Daoy (cell line): Measurements from ENCODE around the gene RBPJL. TPM values are rescaled to one million over a fixed set of nuclear protein-coding genes. Genes with fewer than 3 reads are reported as not detected.

Experiments used
- DNase-seq: peaks from one replicate; pipeline ENCODE4 v3.0.0-alpha.2; 2015; ENCODE audit warnings: low read depth
- total RNA-seq: library from RNA; depleted of rRNA; stranded (reverse); fragments of >200 nt; shearing (Covaris generic); gene quantifications from 2 replicates; pipeline ENCODE4 v1.2.3, GENCODE V29; 2014; rRNA removed

RBPJL gene
- not detected in 2 replicates for total RNA-seq

- peak; percentile 32 for DNase-seq
Measured at GRCh38 chr20:45306431-45306982, at the start of gene RBPJL. Gene RBPJL (plus strand): TSS chr20:45306840. CDS start chr20:45306923, 83 bp downstream.

- no peak for DNase-seq
Measured at GRCh38 chr20:45257161-45257560, 49.5 kb upstream of the RBPJL start.

- no peak for DNase-seq
Measured at GRCh38 chr20:45257711-45258110, 48.9 kb upstream of the RBPJL start.

GRCh38 chr20:45258259-45258658 lies 48.4 kb upstream of the RBPJL start:
- DNase-seq, result no peak

GRCh38 chr20:45258664-45259063 lies 48.0 kb upstream of the RBPJL start:
- no peak for DNase-seq

- no peak for DNase-seq
Measured at GRCh38 chr20:45263556-45264266, 42.9 kb upstream of the RBPJL start.

- DNase-seq, result no peak
Measured at GRCh38 chr20:45266977-45267376, 39.7 kb upstream of the RBPJL start.

GRCh38 chr20:45268531-45268930 lies 38.1 kb upstream of the RBPJL start:
- no peak for DNase-seq

- DNase-seq, result no peak
Measured at GRCh38 chr20:45269056-45269455, 37.6 kb upstream of the RBPJL start.

GRCh38 chr20:45269754-45270270 lies 36.8 kb upstream of the RBPJL start:
- DNase-seq, result no peak

- no peak for DNase-seq
Measured at GRCh38 chr20:45275338-45275737, 31.3 kb upstream of the RBPJL start.

GRCh38 chr20:45279992-45280391 lies 26.6 kb upstream of the RBPJL start:
- DNase-seq, result no peak

- DNase-seq, result no peak
Measured at GRCh38 chr20:45282700-45283550, 23.7 kb upstream of the RBPJL start.

- no peak for DNase-seq
Measured at GRCh38 chr20:45283551-45284057, 23.0 kb upstream of the RBPJL start.

GRCh38 chr20:45288376-45288775 lies 18.3 kb upstream of the RBPJL start:
- no peak for DNase-seq

GRCh38 chr20:45288860-45289259 lies 17.8 kb upstream of the RBPJL start:
- DNase-seq, result no peak

- no peak for DNase-seq
Measured at GRCh38 chr20:45289942-45290676, 16.5 kb upstream of the RBPJL start.

- peak; percentile 79 for DNase-seq
Measured at GRCh38 chr20:45290677-45291355, 15.8 kb upstream of the RBPJL start.

GRCh38 chr20:45291526-45291925 lies 15.1 kb upstream of the RBPJL start:
- DNase-seq, result no peak

GRCh38 chr20:45292343-45292742 lies 14.3 kb upstream of the RBPJL start:
- DNase-seq, result no peak
